WTC11 (cell line): Measurements from ENCODE around the gene TRIM9. TPM values are rescaled to one million over a fixed set of nuclear protein-coding genes. Genes with fewer than 3 reads are reported as not detected.

Source experiments
- ATAC-seq: fragments of 200-7000 bp; cut with Tn5 transposase; 2 replicates; pipeline ENCODE4 v1.10.0; 2021; ENCODE audit warnings: mild to moderate bottlenecking, moderate library complexity
- CTCF ChIA-PET: fragments of 300-600 bp; sonication (Branson Sonifier 250); formaldehyde crosslinking; loops from one replicate; lab custom pipeline; 2021; ENCODE audit warnings: antibody characterized with exemption; lab: Charles Lee
- POLR2A ChIA-PET: fragments of 350-600 bp; sonication (Branson Sonifier 250); formaldehyde crosslinking; loops from one replicate; lab custom pipeline; 2021; ENCODE audit warnings: antibody characterized with exemption; lab: Charles Lee
- DNase-seq: peaks from one replicate; pipeline ENCODE4 v3.0.0; 2021; ENCODE audit warnings: low spot score
- H3K27ac Mint-ChIP-seq: 2 replicates; pipeline ENCODE4 v1.8.0; 2021; ENCODE audit warnings: mixed read lengths
- H3K27me3 Mint-ChIP-seq: 2 replicates; pipeline ENCODE4 v1.8.0; 2021; ENCODE audit warnings: low read depth, mild to moderate bottlenecking, moderate library complexity, mixed read lengths
- H3K36me3 Mint-ChIP-seq: 2 replicates; pipeline ENCODE4 v1.8.0; 2021; ENCODE audit warnings: mixed read lengths
- H3K4me1 Mint-ChIP-seq: 2 replicates; pipeline ENCODE4 v1.8.0; 2022; ENCODE audit warnings: mixed read lengths
- H3K4me3 Mint-ChIP-seq: 2 replicates; pipeline ENCODE4 v1.8.0; 2021; ENCODE audit warnings: mild to moderate bottlenecking, moderate library complexity, mixed read lengths
- H3K9me3 Mint-ChIP-seq: 2 replicates; pipeline ENCODE4 v1.8.0; 2021; ENCODE audit warnings: mixed read lengths
- CREM ChIP-seq: sonication (generic); formaldehyde crosslinking; IDR thresholded peaks from 2 replicates; pipeline ENCODE4 v1.8.1; 2022; ENCODE audit warnings: mild to moderate bottlenecking, missing genetic modification reagents, moderate library complexity
- ETV6 ChIP-seq: sonication (generic); formaldehyde crosslinking; IDR thresholded peaks from 2 replicates; pipeline ENCODE4 v1.8.1; 2022; ENCODE audit warnings: mild to moderate bottlenecking, missing genetic modification reagents
- GABPB1 ChIP-seq: sonication (generic); formaldehyde crosslinking; IDR thresholded peaks from 2 replicates; pipeline ENCODE4 v1.8.1; 2023; ENCODE audit warnings: mild to moderate bottlenecking, missing genetic modification reagents
- JAZF1 ChIP-seq: fragments of 250-450 bp; sonication (Bioruptor Pico); IDR thresholded peaks from 2 replicates; pipeline ENCODE4 v1.9.0; 2021; ENCODE audit warnings: moderate library complexity, mild to moderate bottlenecking, inconsistent platforms
- KAT7 ChIP-seq: sonication (generic); formaldehyde crosslinking; IDR thresholded peaks from 2 replicates; pipeline ENCODE4 v1.8.1; 2023; ENCODE audit warnings: missing genetic modification reagents, mild to moderate bottlenecking, borderline replicate concordance
- MLX ChIP-seq: sonication (generic); formaldehyde crosslinking; IDR thresholded peaks from 2 replicates; pipeline ENCODE4 v1.8.1; 2023; ENCODE audit warnings: mild to moderate bottlenecking, missing genetic modification reagents, moderate library complexity
- RORB ChIP-seq: fragments of 250-450 bp; sonication (Bioruptor Pico); IDR thresholded peaks from 2 replicates; pipeline ENCODE4 v1.9.0; 2021; ENCODE audit warnings: mild to moderate bottlenecking
- TCF7 ChIP-seq: sonication (generic); formaldehyde crosslinking; IDR thresholded peaks from 2 replicates; pipeline ENCODE4 v1.8.0; 2022; ENCODE audit warnings: mild to moderate bottlenecking, low read depth, missing genetic modification reagents, moderate library complexity
- TEAD4 ChIP-seq: sonication (generic); formaldehyde crosslinking; IDR thresholded peaks from 2 replicates; pipeline ENCODE4 v1.8.0; 2022; ENCODE audit warnings: mild to moderate bottlenecking, missing genetic modification reagents
- TP53 ChIP-seq: sonication (generic); formaldehyde crosslinking; IDR thresholded peaks from 2 replicates; pipeline ENCODE4 v1.8.1; 2023; ENCODE audit warnings: mild to moderate bottlenecking, missing genetic modification reagents
- ZNF121 ChIP-seq: sonication (generic); formaldehyde crosslinking; IDR thresholded peaks from 2 replicates; pipeline ENCODE4 v1.8.0; 2023; ENCODE audit warnings: missing genetic modification reagents
- ZNF138 ChIP-seq: sonication (generic); formaldehyde crosslinking; conservative IDR thresholded peaks from 2 replicates; pipeline ENCODE4 v1.8.1; 2022; ENCODE audit warnings: mild to moderate bottlenecking, moderate library complexity, missing genetic modification reagents
- ZNF317 ChIP-seq: sonication (generic); formaldehyde crosslinking; IDR thresholded peaks from 2 replicates; pipeline ENCODE4 v1.8.1; 2023; ENCODE audit warnings: low read depth, mild to moderate bottlenecking, moderate library complexity, missing genetic modification reagents, borderline replicate concordance
- ZNF512 ChIP-seq: sonication (generic); formaldehyde crosslinking; IDR thresholded peaks from 2 replicates; pipeline ENCODE4 v1.8.1; 2022; ENCODE audit warnings: missing genetic modification reagents, borderline replicate concordance
- ZNF671 ChIP-seq: fragments of 250-450 bp; sonication (Bioruptor Pico); IDR thresholded peaks from 2 replicates; pipeline ENCODE4 v1.8.0; 2021; ENCODE audit warnings: mild to moderate bottlenecking
- total RNA-seq: library from RNA; stranded (reverse); gene quantifications from 3 replicates; pipeline ENCODE4 v1.2.3, GENCODE V29; 2021
- TF ChIP-seq, protein P1 (sequence below): sonication (generic); formaldehyde crosslinking; conservative IDR thresholded peaks from 2 replicates; pipeline ENCODE4 v1.8.1; 2022; ENCODE audit warnings: mild to moderate bottlenecking, missing genetic modification reagents
- TF ChIP-seq, protein P2 (sequence below): fragments of 250-450 bp; sonication (Bioruptor Pico); conservative IDR thresholded peaks from 2 replicates; pipeline ENCODE4 v1.9.0; 2021; ENCODE audit warnings: mild to moderate bottlenecking
- TF ChIP-seq, protein P3 (sequence below): sonication (generic); formaldehyde crosslinking; IDR thresholded peaks from 2 replicates; pipeline ENCODE4 v1.8.0; 2023; ENCODE audit warnings: missing genetic modification reagents
- TF ChIP-seq, protein P4 (sequence below): sonication (generic); formaldehyde crosslinking; IDR thresholded peaks from 2 replicates; pipeline ENCODE4 v1.8.1; 2023; ENCODE audit warnings: mild to moderate bottlenecking, missing genetic modification reagents
- TF ChIP-seq, protein P5 (sequence below): sonication (generic); formaldehyde crosslinking; IDR thresholded peaks from 2 replicates; pipeline ENCODE4 v1.8.0; 2023; ENCODE audit warnings: missing genetic modification reagents, mild to moderate bottlenecking, borderline replicate concordance
- TF ChIP-seq, protein P6 (sequence below): sonication (generic); formaldehyde crosslinking; IDR thresholded peaks from 2 replicates; pipeline ENCODE4 v1.8.1; 2023; ENCODE audit warnings: mild to moderate bottlenecking, moderate library complexity, missing genetic modification reagents

TRIM9 gene
- total RNA-seq, 1 experiment from 2014 or later: 4.0 TPM

GRCh38 chr14:50977863-50978528 is 116.9 kb downstream of the TRIM9 start:
- Mint-ChIP-seq H3K4me1 (peaks cover 1% of the 10 kb centered on the region; the same call in 1 of the 2 replicates), H3K27ac (no peak overlapping the region), H3K9me3 (no peaks in the 10 kb centered on the region), H3K36me3 (no peaks in the 10 kb centered on the region), H3K4me3 (no peak overlapping the region)
- ATAC-seq (no peak), DNase-seq (no peak)
- ChIA-PET POLR2A (no interaction called here), CTCF (no interaction called here)
- TF ChIP-seq ZNF121 (no peak), ETV6 (CRISPR knock-in tag) (no peak), ZNF512 (CRISPR knock-in tag) (no peak), CREM (CRISPR knock-in tag) (no peak), RORB (CRISPR knock-in tag) (no peak), GABPB1 (CRISPR knock-in tag) (no peak), ZNF138 (CRISPR knock-in tag) (no peak), KAT7 (no peak), JAZF1 (CRISPR knock-in tag) (no peak), ZNF671 (CRISPR knock-in tag) (no peak), TEAD4 (CRISPR knock-in tag) (no peak), TP53 (CRISPR knock-in tag) (no peak)
- TF ChIP-seq, protein P1, sequence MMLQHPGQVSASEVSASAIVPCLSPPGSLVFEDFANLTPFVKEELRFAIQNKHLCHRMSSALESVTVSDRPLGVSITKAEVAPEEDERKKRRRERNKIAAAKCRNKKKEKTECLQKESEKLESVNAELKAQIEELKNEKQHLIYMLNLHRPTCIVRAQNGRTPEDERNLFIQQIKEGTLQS: no peak
- TF ChIP-seq, protein P2, sequence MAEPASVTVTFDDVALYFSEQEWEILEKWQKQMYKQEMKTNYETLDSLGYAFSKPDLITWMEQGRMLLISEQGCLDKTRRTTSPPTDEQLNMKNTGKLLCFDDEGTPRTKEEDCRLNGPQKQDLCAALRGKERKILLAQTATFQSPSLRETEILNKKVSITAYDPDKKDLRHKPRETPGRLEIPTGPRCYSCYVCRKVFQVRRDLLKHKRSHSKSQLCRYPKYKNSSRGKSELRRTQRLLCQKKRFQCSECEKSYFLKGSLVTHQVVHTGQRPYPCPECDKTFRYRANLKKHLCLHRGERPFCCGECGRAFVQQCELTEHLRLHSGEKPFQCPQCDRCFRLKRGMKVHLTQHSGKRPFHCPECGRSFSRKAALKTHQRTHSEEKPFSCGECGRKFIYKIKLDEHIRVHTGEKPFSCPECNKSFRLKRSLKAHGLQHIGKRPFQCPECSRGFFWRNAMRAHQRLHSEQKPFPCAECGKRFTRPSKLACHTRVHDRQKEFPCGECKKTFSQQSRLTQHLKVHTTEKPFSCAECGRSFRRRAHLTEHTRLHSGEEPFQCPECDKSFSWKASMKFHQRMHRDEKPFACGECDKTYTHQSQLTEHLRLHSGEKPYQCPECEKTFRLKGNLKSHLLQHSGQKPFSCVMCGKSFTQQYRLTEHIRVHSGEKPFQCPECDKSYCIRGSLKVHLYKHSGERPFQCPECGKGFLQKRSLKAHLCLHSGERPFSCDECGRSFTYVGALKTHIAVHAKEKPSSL (CRISPR knock-in tag): no peak
- TF ChIP-seq, protein P3, sequence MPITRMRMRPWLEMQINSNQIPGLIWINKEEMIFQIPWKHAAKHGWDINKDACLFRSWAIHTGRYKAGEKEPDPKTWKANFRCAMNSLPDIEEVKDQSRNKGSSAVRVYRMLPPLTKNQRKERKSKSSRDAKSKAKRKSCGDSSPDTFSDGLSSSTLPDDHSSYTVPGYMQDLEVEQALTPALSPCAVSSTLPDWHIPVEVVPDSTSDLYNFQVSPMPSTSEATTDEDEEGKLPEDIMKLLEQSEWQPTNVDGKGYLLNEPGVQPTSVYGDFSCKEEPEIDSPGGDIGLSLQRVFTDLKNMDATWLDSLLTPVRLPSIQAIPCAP (CRISPR knock-in tag): no peak
- TF ChIP-seq, protein P4, sequence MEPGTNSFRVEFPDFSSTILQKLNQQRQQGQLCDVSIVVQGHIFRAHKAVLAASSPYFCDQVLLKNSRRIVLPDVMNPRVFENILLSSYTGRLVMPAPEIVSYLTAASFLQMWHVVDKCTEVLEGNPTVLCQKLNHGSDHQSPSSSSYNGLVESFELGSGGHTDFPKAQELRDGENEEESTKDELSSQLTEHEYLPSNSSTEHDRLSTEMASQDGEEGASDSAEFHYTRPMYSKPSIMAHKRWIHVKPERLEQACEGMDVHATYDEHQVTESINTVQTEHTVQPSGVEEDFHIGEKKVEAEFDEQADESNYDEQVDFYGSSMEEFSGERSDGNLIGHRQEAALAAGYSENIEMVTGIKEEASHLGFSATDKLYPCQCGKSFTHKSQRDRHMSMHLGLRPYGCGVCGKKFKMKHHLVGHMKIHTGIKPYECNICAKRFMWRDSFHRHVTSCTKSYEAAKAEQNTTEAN: no peak
- TF ChIP-seq, all 79 proteins: peak for 0
- H3K27me3 Mint-ChIP-seq: no peaks in the 10 kb centered on the region; the same call in 1 of the 2 replicates

DNA sequence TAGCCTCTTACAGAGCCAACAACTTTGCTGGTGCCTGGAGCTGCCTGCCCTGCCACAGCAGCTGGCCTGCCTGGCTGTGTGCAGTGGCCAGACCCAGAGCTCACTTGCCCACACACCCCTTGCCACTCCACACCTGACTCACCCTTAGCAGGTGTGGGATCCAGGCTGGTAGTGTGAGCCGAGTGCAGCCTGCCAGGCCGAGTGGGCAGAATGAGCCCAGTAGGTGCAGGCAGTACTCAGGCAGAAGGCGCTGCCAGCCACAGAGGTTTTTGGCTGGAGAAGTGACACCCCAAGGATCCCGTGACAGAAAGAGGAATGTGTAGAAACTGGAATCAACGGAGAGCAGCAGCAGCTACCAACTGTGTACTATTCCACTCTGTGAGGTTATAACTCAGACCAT is 120.8 kb downstream of the TRIM9 start:
- Mint-ChIP-seq H3K4me1 (no peaks in the 10 kb centered on the region), H3K27me3 (no peaks in the 10 kb centered on the region; the same call in 1 of the 2 replicates)
- CTCF ChIA-PET: no interaction called here
- no peak for TF ChIP-seq TEAD4 (CRISPR knock-in tag)
- no peak for TF ChIP-seq MLX
- TF ChIP-seq, protein P5, sequence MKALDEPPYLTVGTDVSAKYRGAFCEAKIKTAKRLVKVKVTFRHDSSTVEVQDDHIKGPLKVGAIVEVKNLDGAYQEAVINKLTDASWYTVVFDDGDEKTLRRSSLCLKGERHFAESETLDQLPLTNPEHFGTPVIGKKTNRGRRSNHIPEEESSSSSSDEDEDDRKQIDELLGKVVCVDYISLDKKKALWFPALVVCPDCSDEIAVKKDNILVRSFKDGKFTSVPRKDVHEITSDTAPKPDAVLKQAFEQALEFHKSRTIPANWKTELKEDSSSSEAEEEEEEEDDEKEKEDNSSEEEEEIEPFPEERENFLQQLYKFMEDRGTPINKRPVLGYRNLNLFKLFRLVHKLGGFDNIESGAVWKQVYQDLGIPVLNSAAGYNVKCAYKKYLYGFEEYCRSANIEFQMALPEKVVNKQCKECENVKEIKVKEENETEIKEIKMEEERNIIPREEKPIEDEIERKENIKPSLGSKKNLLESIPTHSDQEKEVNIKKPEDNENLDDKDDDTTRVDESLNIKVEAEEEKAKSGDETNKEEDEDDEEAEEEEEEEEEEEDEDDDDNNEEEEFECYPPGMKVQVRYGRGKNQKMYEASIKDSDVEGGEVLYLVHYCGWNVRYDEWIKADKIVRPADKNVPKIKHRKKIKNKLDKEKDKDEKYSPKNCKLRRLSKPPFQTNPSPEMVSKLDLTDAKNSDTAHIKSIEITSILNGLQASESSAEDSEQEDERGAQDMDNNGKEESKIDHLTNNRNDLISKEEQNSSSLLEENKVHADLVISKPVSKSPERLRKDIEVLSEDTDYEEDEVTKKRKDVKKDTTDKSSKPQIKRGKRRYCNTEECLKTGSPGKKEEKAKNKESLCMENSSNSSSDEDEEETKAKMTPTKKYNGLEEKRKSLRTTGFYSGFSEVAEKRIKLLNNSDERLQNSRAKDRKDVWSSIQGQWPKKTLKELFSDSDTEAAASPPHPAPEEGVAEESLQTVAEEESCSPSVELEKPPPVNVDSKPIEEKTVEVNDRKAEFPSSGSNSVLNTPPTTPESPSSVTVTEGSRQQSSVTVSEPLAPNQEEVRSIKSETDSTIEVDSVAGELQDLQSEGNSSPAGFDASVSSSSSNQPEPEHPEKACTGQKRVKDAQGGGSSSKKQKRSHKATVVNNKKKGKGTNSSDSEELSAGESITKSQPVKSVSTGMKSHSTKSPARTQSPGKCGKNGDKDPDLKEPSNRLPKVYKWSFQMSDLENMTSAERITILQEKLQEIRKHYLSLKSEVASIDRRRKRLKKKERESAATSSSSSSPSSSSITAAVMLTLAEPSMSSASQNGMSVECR: no peak
- TF ChIP-seq TCF7 (CRISPR knock-in tag): no peak
- TF ChIP-seq ZNF317 (CRISPR knock-in tag): no peak
- TF ChIP-seq, protein P6, sequence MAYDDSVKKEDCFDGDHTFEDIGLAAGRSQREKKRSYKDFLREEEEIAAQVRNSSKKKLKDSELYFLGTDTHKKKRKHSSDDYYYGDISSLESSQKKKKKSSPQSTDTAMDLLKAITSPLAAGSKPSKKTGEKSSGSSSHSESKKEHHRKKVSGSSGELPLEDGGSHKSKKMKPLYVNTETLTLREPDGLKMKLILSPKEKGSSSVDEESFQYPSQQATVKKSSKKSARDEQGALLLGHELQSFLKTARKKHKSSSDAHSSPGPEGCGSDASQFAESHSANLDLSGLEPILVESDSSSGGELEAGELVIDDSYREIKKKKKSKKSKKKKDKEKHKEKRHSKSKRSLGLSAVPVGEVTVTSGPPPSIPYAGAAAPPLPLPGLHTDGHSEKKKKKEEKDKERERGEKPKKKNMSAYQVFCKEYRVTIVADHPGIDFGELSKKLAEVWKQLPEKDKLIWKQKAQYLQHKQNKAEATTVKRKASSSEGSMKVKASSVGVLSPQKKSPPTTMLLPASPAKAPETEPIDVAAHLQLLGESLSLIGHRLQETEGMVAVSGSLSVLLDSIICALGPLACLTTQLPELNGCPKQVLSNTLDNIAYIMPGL (CRISPR knock-in tag): no peak

More for the DNA sequence above, 120.8 kb downstream of the TRIM9 start:
- Mint-ChIP-seq H3K9me3 (no peaks in the 10 kb centered on the region), H3K36me3 (no peaks in the 10 kb centered on the region), H3K27ac (no peak overlapping the region), H3K4me3 (no peak overlapping the region)
- DNase-seq (no peak), ATAC-seq (no peak)
- POLR2A ChIA-PET: no interaction called here
